Psoas muscle (tissue), 8 donors: ENCODE data around the gene MPHOSPH9. TPM values are rescaled to one million over a fixed set of nuclear protein-coding genes. Genes with fewer than 3 reads are reported as not detected.

Experiments used
- ATAC-seq, 4 donors: fragments of 200-7000 bp; cut with Tn5 transposase; one replicate each; pipeline ENCODE4 v1.9.1; 2020; ENCODE audit warnings: moderate library complexity in 3 of 4, mild to moderate bottlenecking in 2 of 4
- DNase-seq, 2 donors: peaks; one replicate each; pipeline ENCODE4 v3.0.0-alpha.2; 2020
- H3K27ac ChIP-seq: fragments of 200-600 bp; one replicate; pipeline ENCODE4 v1.8.0; 2022
- H3K27me3 ChIP-seq, 3 donors: fragments of 200-600 bp in 1 of 3; one replicate each; pipeline versions ENCODE4 v1.6.1 to v1.8.0; 2013 to 2022; ENCODE audit warnings: low read length in 2 of 3, mild to moderate bottlenecking in 2 of 3, moderate library complexity in 1 of 3; ENCODE audit not compliant: insufficient read depth in 3 of 3
- H3K36me3 ChIP-seq, 2 donors: fragments of 200-600 bp in 1 of 2; one replicate each; pipeline versions ENCODE4 v1.6.1 to v1.8.0; 2013 to 2022; ENCODE audit warnings: low read depth in 1 of 2, mild to moderate bottlenecking in 1 of 2, moderate library complexity in 1 of 2; ENCODE audit not compliant: insufficient read depth in 1 of 2
- H3K4me1 ChIP-seq: fragments of 200-600 bp; one replicate; pipeline ENCODE4 v1.8.0; 2022
- H3K4me3 ChIP-seq: fragments of 200-600 bp; one replicate; pipeline ENCODE4 v1.8.0; 2022; ENCODE audit warnings: mild to moderate bottlenecking
- H3K9me3 ChIP-seq: fragments of 200-600 bp; one replicate; pipeline ENCODE4 v1.8.0; 2022
- WGBS, 3 donors: extraction: QIAGEN DNeasy Blood & Tissue Kit; methylation state at CpG; one replicate each; pipeline versions ENCODE4 v1.1.6 to v1.1.7; 2013; 5-methylcytosine and 5-hydroxymethylcytosine counted together
- intact Hi-C, 2 donors: fragments of 100-400 bp; cut with DNase I; formaldehyde crosslinking; loops; one replicate each; pipeline versions ENCODE4 v1.11.0 to v1.14.2; 2022
- polyA plus RNA-seq, 3 donors: library from polyadenylated mRNA; stranded (reverse); fragments of 200-250 nt; gene quantifications; one replicate each; pipeline ENCODE4 v1.2.3, GENCODE V29; 2013
- total RNA-seq, 4 donors: library from RNA; stranded (reverse); fragmentation: NEBNext Ultra II Directional in 2 of 4; extraction: Animal tissue kit (Norgen Biotek cat#: 25700) in 2 of 4; gene quantifications; one replicate each; pipeline versions ENCODE4 v1.2.1 to v1.2.4, GENCODE V29; 2021 to 2023
- TF ChIP-seq, protein P1 (sequence below): fragments of 200-600 bp; IDR thresholded peaks from one replicate; pipeline ENCODE4 v1.8.0; 2022; ENCODE audit warnings: antibody characterized with exemption
- donor health status: healthy with polysubstance abuse.
- donor health status: DM: no; HTN: no; CAD: no; lungs with moderate emphysema.
- donor health status: Bipolar disorder and iron deficiency.
- donor health status: healthy.
- donor health status: DM: yes; HTN: yes; CAD: no.
- donor health status: DM: no; HTN: no; CAD: no.
- donor health status: DM: no; HTN: no; CAD: no.
- donor health status: DM: yes; HTN: yes; CAD: no.

The MPHOSPH9 gene
- total and polyA plus RNA-seq, 7 donors = 3.2 to 14.4 (median 8.7) TPM

DNA sequence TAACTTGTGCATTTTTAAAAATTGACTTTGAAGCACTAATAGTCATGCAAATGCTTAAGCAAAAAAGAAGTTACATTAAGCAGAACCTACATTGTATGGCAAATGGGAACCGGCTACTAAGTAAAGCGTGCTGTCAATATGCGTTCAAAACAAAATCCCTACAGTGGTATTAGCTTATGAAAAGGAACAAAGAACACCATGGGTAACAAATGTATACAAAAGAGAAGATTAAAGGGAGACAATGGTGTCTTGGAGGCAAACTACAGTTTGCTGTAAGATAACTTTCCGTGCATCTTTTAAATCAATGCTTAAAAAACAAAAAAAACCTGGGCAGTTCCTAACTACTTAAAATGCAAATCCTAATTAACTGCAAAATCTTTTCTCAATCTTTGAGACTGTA lies 28.3 kb upstream of the MPHOSPH9 start:
- Histone ChIP-seq H3K4me1 (no peaks in the 10 kb centered on the region), H3K4me3 (no peak overlapping the region), H3K36me3 (peaks cover 0 to 90% of the 10 kb centered on the region in 2 donors), H3K27me3 (no peaks in the 10 kb centered on the region), H3K27ac (no peak overlapping the region), H3K9me3 (no peaks in the 10 kb centered on the region)
- 86 to 92% (median 90%) methylated on average over 4 of the region's 4 CpGs for WGBS, 3 donors
- DNase-seq = no peak
- ATAC-seq = no peak
- intact Hi-C loops = no loop called here
- TF ChIP-seq, protein P1, sequence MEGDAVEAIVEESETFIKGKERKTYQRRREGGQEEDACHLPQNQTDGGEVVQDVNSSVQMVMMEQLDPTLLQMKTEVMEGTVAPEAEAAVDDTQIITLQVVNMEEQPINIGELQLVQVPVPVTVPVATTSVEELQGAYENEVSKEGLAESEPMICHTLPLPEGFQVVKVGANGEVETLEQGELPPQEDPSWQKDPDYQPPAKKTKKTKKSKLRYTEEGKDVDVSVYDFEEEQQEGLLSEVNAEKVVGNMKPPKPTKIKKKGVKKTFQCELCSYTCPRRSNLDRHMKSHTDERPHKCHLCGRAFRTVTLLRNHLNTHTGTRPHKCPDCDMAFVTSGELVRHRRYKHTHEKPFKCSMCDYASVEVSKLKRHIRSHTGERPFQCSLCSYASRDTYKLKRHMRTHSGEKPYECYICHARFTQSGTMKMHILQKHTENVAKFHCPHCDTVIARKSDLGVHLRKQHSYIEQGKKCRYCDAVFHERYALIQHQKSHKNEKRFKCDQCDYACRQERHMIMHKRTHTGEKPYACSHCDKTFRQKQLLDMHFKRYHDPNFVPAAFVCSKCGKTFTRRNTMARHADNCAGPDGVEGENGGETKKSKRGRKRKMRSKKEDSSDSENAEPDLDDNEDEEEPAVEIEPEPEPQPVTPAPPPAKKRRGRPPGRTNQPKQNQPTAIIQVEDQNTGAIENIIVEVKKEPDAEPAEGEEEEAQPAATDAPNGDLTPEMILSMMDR = no peak

DNA sequence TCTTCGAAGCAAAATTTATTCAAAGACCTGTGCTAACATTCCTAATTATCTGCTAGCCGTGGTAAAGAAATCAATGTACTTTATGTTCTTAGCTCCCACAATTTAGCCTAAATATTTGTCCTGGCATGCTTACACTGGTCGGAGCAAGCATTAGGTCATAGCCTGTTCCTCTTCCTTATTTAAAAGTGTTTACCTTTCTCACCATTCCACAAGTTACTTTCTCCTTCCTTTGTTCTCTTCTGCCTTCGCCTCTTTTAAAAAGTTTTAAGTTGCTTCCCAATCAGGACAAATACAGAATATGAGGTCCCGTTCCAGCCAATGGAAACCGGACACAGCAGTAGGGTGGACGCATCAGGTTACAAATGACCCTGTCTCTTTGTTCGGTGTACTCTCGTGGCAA lies 27.1 kb upstream of the MPHOSPH9 start:
- WGBS, 3 donors = 55 to 80% (median 63%) methylated on average over 9 of the region's 9 CpGs
- intact Hi-C loops = no loop called here
- ATAC-seq = no peak
- H3K4me1 ChIP-seq = no peaks in the 10 kb centered on the region
- H3K27me3 ChIP-seq = no peaks in the 10 kb centered on the region
- TF ChIP-seq, protein P1 = no peak
- DNase-seq = no peak
- H3K9me3 ChIP-seq = no peaks in the 10 kb centered on the region
- no peak overlapping the region for H3K4me3 ChIP-seq
- no peak overlapping the region for H3K27ac ChIP-seq
- peaks cover 0 to 95% of the 10 kb centered on the region in 2 donors for H3K36me3 ChIP-seq

DNA sequence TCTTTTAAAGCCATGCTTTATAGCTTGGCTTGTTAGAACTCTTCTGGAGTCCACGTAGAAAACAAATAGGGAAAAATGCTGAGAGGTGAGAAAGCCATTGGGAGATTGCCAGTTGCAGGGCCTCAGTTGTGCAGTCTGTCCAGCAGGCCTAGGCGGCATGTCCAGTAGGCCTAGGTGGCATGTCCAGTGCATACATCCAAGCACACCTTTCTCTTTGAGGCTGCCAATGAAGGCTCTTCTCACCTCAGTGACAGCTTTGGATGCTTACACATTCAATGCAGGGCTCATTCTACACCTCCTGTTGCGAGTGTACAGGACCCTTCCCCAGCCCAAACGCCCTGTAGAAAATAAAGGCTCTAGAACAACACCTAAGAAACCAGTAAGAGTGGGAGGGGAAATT lies 25.7 kb upstream of the MPHOSPH9 start:
- no peak overlapping the region for H3K27ac ChIP-seq
- TF ChIP-seq, protein P1 = no peak
- WGBS, 3 donors = 67 to 93% (median 71%) methylated on average over 4 of the region's 4 CpGs
- intact Hi-C loops = no loop called here
- no peaks in the 10 kb centered on the region for H3K9me3 ChIP-seq
- H3K4me3 ChIP-seq = no peak overlapping the region
- ATAC-seq (no peak), DNase-seq (no peak)
- no peaks in the 10 kb centered on the region for H3K27me3 ChIP-seq
- H3K36me3 ChIP-seq = peaks cover 0 to 96% of the 10 kb centered on the region in 2 donors
- peaks cover 5% of the 10 kb centered on the region for H3K4me1 ChIP-seq

DNA sequence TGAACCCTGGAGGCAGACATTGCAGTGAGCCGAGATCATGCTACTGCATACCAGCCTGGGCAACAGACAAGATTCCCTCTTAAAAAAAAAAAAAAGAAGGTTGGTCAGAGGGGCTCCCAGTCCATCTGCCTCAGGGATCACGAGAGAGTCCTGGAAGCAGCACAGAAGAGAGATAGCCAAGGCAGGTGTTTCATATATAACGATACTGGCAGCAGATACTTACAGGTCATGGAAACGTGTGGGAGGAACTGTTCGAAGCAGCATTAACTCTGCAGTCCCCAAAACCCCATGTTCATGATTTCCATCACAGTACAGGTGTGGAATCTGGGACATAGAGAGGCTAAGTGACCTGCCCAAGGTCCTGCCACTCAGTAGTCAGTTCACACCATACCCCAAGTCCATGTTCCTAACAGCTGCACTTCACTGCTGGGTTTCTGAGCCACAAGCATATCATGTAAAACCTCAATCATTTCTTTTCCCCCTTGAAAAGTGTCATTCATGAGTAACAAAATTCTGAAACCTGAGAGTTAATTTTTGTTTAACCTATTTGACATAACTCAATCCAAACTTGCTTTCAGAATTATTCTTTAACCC lies 22.0 kb upstream of the MPHOSPH9 start:
- Histone ChIP-seq H3K27ac (no peak overlapping the region), H3K4me1 (peaks cover 24% of the 10 kb centered on the region), H3K4me3 (no peak overlapping the region), H3K9me3 (no peaks in the 10 kb centered on the region), H3K36me3 (peaks cover 0 to 62% of the 10 kb centered on the region in 2 donors), H3K27me3 (no peaks in the 10 kb centered on the region)
- ATAC-seq = no peak
- TF ChIP-seq, protein P1 = no peak
- intact Hi-C loops = no loop called here
- DNase-seq = no peak
- WGBS, 3 donors = 33 to 42% (median 41%) methylated on average over 5 of the region's 5 CpGs
